GM19452 (cell line): ENCODE results near the gene MPPED1.

Experiments
- ATAC-seq: cut with Tn5 transposase; IDR thresholded peaks from one replicate; pipeline ENCODE4 v1.9.1; 2021; ENCODE audit not compliant: unreplicated experiment

The MPPED1 gene

DNA sequence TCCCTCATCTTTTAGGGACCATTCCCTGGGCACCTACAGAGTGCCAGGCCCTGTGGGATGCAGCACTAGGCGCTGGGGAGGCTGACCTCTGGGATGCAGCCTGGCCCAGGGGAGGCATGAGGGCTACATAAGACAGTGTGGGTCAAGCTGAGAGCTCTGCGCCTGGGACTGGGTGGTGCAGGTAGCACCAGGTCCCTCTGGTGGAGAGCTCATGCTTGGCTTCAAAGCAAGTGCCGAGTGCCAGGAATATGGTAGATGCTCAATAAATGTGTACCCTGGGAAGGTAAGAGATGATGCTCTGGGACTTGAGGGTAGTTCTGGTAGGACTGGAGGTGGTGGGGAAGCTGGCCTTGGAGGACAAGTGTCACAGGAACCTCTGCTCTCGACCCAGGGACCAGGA lies 2.0 kb upstream of the MPPED1 start:
- no peak for ATAC-seq

DNA sequence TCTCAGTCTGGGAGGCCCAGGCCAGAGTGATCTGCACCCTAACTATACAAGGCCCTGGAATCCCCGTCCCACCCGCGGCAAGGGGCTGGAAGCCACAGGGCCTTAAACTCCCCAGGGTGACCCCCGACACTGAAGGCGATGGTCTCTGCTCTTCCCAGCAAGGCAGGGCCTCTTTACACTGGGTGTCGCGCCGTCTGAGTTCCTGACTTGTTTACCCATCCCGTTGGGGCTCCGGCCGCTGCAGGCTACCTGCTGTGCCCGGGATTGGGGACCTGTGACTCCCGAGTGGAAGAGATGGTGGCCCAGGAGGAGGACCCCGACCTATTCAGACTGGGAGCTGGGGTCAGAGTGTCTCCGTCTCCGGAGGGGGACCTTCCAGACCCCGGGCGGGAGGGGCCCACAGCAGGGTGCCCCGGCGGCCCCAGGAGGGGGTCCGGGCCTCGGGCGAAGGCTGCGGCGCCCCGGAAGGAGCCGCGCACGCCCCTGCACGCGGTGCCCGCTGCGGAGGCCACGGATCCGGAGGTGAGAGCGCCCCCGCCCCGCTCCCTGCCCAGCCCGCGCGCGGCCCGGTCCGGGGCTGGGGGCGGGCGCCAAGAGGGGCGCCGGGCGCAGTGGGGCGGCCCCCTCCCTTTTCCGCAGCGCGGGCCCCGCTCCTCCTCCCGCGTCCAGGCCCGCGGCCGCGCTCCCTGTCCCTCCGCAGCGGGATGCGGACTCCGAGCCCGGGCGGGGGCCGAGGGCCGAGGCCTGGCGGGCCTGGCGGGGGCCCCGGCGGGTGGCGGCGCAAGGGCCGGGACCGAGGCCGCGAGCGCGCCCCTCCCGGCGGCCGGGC lies 560 bp upstream of the MPPED1 start:
- no peak for ATAC-seq

DNA sequence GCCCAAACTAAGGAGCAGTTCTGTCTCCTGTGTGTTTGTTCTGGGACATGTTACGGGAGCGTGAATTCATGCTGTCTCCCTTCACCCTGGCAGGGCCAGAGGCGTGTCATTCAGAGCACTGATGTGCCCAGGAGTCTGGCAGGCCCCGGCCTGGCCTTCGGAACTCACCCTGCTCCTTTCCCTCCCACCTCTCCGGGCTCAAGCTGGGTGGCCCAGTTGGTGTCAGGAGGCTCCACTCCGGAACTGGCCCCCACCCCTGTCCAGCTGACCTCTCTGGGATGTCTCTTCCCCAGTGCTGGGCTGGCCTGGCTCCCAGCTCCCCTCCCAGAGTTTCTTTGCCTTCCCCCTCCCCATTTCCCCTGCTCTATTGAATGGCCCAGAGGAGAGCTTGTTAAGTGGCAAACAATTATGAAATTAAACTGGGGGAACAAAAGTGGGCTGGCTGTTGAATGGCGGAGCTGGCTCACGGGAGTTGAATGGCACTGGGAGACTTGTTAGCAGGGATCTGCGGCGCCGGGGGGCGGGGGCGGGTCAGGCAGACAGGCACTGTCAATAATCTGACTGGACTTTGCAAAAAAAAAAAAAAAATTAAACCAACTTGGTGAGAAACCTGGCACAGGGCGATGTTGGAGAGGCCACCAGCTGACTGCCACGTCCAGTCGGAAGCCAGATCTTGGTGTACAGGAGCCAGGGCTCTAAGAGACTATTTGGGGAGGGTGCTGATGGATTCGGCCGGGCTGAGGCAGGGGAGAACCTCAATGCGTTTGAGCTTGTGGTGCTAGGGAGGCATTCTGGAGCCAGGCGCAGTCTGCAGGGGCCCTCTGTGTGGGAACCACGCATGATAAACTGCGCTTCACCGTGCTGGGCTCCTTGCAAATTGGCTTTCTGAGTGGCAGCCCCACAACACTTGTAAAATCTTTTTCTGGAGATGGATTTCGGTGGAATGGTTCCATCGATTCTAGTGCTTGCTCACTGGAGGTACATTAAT lies 1.3 kb downstream of the MPPED1 start:
- ATAC-seq: no peak

DNA sequence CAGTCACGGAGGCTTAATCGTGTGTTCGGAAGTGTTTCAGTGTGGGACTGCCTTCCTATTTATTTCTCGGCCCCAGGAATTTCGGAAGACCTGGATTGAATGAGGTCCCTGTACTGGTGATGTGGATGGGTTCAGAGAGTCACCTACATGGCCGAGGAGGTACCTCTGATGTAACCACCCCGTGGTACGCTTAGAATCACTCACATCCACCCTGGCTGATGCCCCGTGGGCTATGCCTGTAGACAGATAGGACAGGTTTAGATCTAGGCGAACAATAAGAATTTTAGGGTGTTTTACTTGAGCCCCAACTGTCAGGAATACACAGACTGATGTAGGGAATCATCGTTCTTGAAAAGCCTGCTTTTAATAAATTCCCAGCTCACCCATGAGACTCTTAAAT lies 2.0 kb downstream of the MPPED1 start:
- no peak for ATAC-seq

DNA sequence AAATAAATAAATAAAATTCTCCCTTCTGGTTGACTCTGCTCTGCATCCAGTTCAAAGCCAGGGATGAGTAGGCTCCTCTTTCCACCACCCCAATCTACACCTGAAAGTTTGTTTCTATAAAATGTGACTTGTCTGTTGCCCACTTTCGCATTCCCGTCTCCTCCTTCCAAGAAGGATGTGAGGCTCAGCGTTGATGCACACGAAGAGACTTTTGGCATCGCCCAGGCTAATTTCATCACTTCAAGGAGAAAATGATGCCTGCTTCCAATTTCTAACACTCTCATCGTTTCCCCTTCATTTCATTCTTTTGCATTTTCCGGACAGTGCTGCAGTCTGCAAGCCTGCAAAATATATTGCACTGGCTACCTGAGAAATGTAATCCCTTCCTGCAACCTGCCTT lies 3.9 kb downstream of the MPPED1 start:
- ATAC-seq: no peak

DNA sequence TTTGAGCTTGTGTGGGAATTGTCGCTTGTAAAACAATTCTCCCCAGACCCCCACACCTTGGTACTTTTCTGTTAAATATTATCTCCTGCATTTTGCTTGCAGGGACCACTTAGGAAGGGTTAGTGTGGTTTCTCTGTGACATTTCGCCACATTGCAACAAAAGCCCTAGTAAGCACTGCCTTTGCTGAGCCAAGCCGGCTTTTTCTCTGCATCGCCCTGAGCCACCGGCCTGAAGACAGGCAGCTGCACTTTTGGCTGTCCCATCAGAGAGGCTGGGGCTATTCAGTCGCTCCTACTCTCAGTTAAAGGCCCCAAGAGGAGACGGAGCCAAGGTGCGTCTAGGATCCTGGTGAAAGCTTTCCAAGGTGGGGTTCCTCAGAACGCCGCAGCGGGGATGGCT lies 5.7 kb downstream of the MPPED1 start:
- ATAC-seq: no peak

DNA sequence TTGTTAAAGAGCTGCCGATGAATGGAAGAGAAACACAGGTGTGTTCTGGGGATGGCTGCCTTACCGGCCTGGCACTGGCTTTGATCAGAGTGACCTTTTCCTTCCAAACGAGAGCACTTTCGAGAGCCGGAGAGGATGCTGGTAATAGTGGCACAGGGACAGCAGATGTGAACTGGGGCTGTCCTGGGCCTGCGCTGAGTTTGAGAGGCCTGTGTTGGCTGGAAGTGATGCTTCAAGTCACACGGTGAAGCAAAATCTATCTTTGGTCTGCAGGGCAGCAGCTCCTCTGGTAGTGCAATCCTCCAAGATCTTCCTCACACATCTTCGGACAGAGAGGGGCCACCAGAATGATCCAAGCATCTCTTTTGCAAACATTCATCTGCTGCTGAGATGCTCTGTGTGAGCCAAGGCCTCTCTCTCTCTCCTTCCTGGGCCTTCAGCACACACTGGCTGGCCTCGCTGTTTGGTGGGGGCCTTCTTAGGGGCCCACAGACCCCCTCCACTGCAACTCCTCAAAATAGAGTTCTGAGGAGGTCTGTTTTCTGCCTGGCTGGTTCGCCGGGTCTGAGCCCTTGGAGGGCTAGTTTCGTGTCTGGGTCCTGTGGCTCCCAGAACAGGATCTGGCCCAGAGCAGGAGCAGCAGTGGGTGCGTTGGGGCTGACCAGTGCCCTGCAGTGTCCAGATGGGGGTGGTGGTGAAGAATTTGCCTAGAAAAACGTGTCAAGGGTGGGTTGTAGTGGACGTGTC lies 6.4 kb downstream of the MPPED1 start:
- no peak for ATAC-seq

DNA sequence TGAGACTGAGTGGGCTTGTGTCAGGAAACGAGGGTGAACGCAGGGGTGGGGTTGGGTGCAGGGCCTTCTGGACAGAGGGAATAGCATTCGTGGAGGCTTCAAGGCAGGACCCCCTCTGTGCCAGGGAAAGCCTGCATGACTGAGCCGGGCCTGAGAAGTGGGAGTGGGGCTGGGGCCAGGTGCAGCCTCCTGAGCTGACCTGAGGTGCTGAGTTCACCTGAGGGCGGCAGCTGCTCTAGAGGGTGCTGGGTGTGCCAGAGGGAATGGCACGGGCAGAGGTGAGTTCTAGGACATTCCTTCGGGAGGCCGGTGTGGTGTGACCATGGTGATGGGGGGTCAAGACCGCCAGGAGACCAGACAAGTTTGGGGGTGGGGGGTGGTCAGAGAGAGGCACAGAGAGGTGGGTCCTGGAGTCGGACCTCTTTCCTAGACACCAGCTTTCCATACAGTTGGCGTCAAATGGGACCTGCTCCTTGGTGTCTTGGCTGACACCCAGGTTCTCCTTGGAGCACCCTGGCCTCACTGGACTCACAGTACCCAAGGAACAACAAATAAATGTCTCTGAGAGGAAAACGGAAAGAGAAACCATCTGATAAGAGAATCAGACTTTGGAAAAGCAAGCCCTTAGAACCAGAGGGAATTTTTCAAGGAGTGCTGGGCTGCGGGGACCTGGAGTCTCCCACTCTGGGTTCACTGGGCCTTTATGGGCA lies 7.7 kb downstream of the MPPED1 start:
- ATAC-seq: no peak

DNA sequence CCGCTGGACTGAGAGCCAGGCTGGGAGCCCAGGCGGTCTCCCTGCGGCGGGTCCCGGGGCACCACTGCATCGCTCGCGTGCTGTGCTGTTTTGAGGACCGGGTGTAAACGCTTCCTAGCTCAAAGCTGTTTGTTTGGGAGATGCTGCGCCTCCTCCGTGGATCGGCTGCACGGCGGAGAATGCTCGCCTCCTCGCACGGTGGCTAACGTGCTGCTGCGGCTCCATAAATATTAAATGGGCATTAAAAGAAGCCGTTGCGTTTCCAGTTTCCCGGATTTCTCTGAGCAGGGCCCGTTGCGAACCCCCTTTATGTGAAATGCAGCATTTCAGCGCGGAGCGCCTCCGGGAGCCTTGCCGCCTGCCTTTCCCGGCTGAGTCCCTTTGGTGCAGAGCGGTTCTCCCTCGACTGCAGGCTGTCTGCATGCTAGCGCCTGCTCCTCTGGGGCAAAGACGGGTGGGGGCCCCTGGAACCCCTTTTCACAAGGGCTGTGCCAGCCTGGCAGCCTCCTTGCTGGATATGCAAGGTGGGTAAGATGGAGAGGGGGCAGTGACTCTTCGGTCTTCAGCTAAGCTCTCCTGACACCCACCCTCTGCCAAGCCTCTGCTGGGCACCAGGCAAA lies 9.3 kb downstream of the MPPED1 start:
- no peak for ATAC-seq

DNA sequence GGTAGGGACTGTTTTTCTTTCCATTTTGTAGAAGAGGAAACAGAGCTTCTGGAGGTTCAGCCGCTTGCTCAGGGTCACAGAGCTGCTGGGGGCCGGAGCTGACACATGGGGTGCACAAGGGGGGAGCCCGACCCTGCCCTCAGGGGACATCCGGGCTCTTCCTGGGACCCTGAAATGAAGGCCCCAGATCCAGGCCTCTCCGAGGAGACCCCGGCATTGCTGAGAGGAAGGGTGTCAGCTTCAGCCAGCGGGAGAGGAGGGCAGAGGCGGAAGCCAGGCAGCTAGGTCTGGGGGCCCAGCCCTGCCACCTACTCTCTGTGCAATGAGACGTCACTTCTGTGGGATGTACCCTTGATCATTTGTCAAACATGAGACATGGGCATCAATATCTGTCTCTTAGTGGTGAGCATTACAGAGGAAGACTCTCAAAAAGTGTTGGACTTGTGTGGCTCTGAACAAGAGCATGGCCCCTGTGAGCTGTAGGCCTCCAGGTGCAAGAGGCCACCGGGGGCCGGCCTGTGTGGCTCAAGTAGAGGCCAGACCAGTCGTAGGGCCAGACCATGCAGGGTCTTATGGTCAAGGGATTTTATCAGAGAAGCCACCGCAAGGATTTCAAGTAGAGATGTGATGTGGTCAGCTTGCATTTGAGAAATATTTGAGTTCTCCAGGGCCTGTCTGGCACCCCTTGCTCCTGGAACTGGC lies 10.3 kb downstream of the MPPED1 start:
- no peak for ATAC-seq

DNA sequence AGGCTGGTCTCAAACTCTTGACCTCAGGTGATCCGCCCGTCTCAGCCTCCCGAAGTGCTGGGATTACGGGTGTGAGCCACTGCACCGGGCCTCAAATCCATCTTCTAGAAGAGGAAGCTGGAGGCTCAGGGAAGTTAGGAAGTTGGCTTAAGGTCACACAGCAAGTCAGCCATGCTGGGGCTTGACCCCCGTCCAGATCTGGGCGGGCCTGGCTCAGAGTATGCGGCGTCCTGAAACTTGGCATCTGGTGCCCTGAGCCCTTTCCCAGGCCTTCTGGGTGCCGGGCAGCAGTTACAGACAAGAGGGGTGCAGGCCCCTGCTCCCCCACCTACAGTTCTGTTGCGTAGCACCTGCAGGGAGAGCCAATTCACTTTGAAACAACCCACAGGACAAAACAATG lies 11.2 kb downstream of the MPPED1 start:
- no peak for ATAC-seq

DNA sequence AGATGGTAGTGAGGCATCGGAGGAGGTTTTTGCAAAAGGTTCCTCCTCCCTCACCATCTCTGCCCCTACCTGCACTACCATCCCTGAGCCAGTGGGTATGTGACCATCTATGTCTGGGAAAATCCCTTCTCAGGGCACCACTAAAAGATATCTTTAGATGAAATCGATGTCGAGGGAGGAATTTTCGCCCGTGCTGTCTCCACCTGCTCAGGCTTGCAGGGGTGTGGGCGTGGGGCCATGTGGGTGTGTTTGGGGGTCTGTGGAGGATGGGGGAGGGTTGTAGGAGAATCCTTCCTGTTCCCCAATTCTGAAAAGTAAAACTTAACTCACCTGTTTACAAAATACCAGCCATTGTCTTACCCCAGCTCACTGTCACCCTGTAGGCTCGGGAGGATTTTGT lies 12.4 kb downstream of the MPPED1 start:
- no peak for ATAC-seq

DNA sequence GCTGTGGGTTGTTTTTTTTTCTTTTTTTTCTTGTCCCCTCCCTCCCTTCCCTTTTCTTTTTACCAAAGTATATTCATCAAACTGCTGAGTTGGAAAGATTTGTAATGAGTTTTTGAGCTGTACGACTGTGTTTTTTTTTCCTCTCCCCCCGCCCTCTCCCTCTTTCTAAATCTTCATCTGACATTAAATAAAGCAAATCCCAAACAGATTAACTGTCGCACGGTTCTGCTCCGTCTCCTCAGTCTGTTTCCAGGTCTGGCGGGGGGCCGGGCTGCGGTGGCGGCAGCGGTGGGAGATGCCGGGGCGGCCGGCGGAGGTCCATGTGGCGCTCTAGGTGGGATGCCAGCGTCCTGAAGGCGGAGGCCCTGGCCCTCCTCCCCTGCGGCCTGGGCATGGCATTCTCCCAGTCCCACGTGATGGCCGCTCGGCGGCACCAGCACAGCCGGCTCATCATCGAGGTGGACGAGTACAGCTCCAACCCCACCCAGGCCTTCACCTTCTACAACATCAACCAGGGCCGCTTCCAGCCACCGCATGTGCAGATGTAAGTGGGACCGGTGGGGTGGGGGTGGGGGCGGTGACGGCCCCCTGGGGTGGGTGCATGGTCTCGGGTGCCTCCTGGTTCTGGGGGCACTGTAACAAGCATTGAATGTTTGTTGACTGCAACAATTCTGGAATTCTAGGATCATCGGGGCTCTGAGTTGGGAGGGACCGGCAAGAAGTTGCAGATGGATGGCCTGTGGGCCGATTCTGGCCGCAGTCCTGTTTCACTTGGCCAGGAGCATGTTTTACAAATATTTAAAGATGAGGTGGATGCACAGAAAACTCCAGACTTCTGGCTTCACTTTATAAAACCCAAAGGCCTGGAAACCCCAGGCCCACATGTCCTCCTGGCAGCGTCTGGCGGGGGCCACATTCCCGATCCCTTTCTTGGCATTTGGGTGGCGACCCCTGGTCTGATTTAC lies 13.1 kb downstream of the MPPED1 start:
- no peak for ATAC-seq

DNA sequence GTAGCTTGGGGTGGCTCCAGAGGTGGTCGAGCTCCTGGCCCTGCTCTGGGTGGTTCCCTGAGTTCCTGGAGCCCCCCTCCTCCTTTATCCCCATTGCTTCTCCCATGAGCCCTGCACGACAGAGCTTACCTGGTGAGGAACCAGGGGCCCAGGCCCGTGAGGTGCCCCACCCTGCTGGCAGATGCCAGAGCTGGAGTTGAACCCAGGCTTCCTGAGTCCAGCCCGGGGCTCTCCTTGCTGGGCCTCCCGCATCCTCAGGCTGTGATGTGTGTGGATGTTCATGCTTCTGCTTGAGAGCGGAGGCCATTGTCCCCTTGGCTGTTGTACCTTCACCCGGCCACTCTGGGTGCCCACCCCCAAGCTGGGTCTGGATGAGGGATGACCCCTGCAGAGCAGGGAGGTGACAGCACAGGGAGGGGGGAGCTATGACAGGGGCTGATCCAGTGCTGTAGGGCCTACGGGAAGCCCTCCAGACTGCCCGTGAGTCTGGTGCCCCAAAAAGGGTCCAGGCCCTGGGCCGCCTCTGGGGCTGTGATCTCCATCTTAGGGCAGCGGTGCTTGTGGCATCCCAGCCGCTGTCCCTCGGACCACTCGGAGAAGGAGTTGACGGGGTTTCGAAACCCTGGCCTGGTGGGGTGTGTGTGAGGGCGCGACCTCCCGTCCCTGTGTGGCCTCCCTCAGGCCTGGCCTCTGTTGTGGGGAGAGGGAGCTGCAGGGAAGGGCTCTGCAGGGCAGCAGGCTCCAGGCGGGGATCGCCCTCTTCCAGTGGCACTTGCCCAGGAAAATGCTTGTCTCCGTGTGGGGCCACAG lies 14.4 kb downstream of the MPPED1 start:
- no peak for ATAC-seq

DNA sequence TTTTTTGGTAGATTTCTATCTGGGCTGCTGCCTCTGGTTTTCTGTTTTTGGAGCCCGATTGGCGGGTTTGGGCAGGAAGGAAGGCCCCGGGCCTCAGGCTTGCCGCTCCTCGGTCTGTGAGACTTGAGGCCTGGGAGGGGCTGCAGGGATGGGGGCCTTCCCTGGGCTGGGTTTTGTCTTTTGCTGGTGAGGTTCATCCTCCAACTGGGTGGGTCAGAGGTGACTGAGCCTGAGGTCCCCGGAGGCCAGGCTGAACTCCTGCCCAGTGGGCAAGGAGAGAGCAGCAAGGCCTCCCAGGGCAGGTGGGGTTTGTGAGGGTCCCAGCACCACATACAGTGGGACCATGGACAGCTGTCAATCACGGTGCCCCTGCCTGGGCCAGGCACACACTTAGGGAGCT lies 15.0 kb downstream of the MPPED1 start:
- no peak for ATAC-seq

DNA sequence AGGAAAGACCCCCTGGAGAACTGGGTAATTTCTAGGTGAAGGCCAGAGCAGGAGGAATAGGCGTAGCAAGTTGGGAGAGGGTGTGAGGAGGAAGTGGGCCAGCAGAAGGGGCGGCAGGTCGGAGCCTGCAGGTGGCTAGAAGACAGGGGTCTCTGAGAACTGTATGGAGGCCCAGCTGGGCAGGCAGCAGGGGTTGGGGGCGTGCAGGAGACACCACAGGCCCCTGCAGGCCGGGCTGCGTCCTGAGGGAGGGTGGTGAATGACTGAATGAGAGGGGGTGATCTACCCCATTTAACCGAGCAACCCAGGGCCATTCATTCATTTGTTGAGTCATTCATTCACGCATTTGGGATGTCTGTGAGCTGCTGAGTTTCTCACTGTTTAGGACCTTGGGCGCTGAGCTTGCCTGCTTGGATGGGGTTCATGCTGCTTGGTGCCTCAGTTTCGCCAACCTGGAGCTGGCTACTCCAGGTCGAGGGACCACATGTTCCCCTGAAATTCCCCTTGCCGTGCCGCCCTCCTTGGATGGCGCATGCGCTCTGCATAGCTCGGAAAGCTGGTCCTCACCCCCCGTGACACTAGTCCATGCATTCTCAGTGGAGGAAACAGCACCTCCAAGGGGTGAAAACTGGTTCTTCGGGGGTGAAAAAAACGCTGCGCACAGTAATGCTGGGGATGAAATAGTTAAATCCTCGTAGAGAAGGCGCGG lies 15.6 kb downstream of the MPPED1 start:
- ATAC-seq: no peak

DNA sequence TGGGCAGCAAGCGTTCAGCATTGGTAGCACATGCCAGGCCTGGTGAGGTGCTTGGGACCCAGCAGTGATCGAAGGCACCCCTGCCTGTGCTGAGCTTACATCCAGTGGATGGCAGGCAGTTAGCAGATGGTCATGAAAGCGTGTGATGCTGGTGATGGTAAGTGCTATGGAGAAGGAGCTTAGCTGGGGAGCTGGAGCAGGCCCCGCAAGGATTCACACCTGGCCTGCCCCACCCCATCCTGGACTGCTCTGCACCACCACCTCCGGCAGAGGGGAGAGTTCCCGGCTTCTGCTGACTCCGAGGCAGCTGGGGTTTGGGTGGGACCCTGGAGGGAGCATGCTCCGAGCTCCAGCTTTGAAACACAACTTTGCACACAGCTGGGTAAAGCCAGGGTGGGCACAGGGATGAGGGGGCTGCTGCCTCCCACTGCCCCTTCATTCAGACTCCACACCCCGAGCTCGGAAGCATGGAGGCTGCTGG lies 16.2 kb downstream of the MPPED1 start:
- no peak for ATAC-seq
